CD14-positive monocyte (primary cell): ENCODE results near the gene B2M. TPM values are rescaled to one million over a fixed set of nuclear protein-coding genes. Genes with fewer than 3 reads are reported as not detected.

Experiments
- DNase-seq, 3 donors: peaks; one replicate each; pipeline ENCODE4 v3.0.0-alpha.2; 2011 to 2022
- H2AFZ ChIP-seq: 2 replicates; pipeline ENCODE4 v1.6.0; 2012; ENCODE audit warnings: mild to moderate bottlenecking, low read depth, low read length, inconsistent platforms; ENCODE audit not compliant: insufficient read depth, poor library complexity, severe bottlenecking
- H3K27ac ChIP-seq, 2 donors: 1 replicate in 1 of 2; 2 replicates in 1 of 2; pipeline ENCODE4 v1.5.1; 2012 to 2013; ENCODE audit warnings: low read length in 2 of 2, control low read depth in 1 of 2, inconsistent platforms in 1 of 2, low read depth in 1 of 2, mild to moderate bottlenecking in 1 of 2
- H3K27me3 ChIP-seq, 2 donors: one replicate each; pipeline versions ENCODE4 v1.6.0 to v1.6.1; 2011 to 2013; ENCODE audit warnings: low read length in 2 of 2; ENCODE audit not compliant: control insufficient read depth in 2 of 2, insufficient read depth in 2 of 2
- H3K36me3 ChIP-seq, 2 donors: replicated peaks in 1 of 2; 1 replicate in 1 of 2; 2 replicates in 1 of 2; pipeline versions ENCODE4 v1.5.1 to v1.6.1; 2012 to 2013; ENCODE audit warnings: low read length in 2 of 2, control low read depth in 1 of 2, inconsistent platforms in 1 of 2, mild to moderate bottlenecking in 1 of 2; ENCODE audit not compliant: insufficient read depth in 2 of 2, control insufficient read depth in 1 of 2
- H3K4me1 ChIP-seq, 2 donors: 1 replicate in 1 of 2; 2 replicates in 1 of 2; pipeline versions ENCODE4 v1.5.1 to v1.6.1; 2012 to 2013; ENCODE audit warnings: low read length in 2 of 2, control low read depth in 1 of 2, inconsistent platforms in 1 of 2, mild to moderate bottlenecking in 1 of 2, moderate library complexity in 1 of 2; ENCODE audit not compliant: insufficient read depth in 2 of 2, control insufficient read depth in 1 of 2
- H3K4me2 ChIP-seq: replicated peaks from 2 replicates; pipeline ENCODE3; 2012; ENCODE audit warnings: low read length, moderate library complexity, mild to moderate bottlenecking; ENCODE audit not compliant: poor library complexity, severe bottlenecking; ENCODE audit errors: extremely low read depth
- H3K4me3 ChIP-seq, 3 experiments: fragments of 200-600 bp in 1 of 3; sonication (generic) in 1 of 3; replicated peaks in 1 of 3; 1 replicate in 2 of 3; 2 replicates in 1 of 3; pipeline ENCODE4 v1.5.1; 2011 to 2013; ENCODE audit warnings: low read length in 3 of 3, mild to moderate bottlenecking in 3 of 3, control low read depth in 2 of 3, low read depth in 2 of 3, inconsistent platforms in 1 of 3, moderate library complexity in 1 of 3
- H3K79me2 ChIP-seq: 2 replicates; pipeline ENCODE4 v1.6.0; 2012; ENCODE audit warnings: mild to moderate bottlenecking, control low read depth, inconsistent platforms, low read length, moderate library complexity; ENCODE audit not compliant: insufficient read depth
- H3K9ac ChIP-seq: 2 replicates; pipeline ENCODE4 v1.6.0; 2017; ENCODE audit warnings: low read length, mild to moderate bottlenecking; ENCODE audit not compliant: insufficient read depth, poor library complexity, severe bottlenecking
- H3K9me3 ChIP-seq, 2 donors: replicated peaks in 1 of 2; 1 replicate in 1 of 2; 2 replicates in 1 of 2; pipeline versions ENCODE4 v1.5.1 to v1.6.1; 2012 to 2013; ENCODE audit warnings: low read length in 2 of 2, control low read depth in 1 of 2; ENCODE audit not compliant: control insufficient read depth in 1 of 2, insufficient read depth in 1 of 2
- H4K20me1 ChIP-seq: 2 replicates; pipeline ENCODE4 v1.6.0; 2012; ENCODE audit warnings: mild to moderate bottlenecking, low read length, control low read depth, moderate library complexity; ENCODE audit not compliant: insufficient read depth
- H3K27ac Mint-ChIP-seq, 7 donors: one replicate each; pipeline ENCODE4 v1.8.0; 2020; ENCODE audit warnings: mild to moderate bottlenecking in 7 of 7, mixed read lengths in 7 of 7, moderate library complexity in 6 of 7, inconsistent platforms in 2 of 7
- H3K27me3 Mint-ChIP-seq, 3 donors: one replicate each; pipeline ENCODE4 v1.8.0; 2021 to 2022; ENCODE audit warnings: low read depth in 3 of 3, mild to moderate bottlenecking in 3 of 3, mixed read lengths in 3 of 3, moderate library complexity in 3 of 3, inconsistent platforms in 1 of 3
- H3K36me3 Mint-ChIP-seq, 2 donors: one replicate each; pipeline ENCODE4 v1.8.0; 2020; ENCODE audit warnings: mixed read lengths in 2 of 2, inconsistent platforms in 1 of 2, mild to moderate bottlenecking in 1 of 2
- H3K4me1 Mint-ChIP-seq: one replicate; pipeline ENCODE4 v1.8.0; 2020; ENCODE audit warnings: mild to moderate bottlenecking, mixed read lengths
- H3K4me3 Mint-ChIP-seq, 2 donors: one replicate each; pipeline ENCODE4 v1.8.0; 2020; ENCODE audit warnings: mild to moderate bottlenecking in 2 of 2, mixed read lengths in 2 of 2, moderate library complexity in 1 of 2
- H3K9me3 Mint-ChIP-seq, 7 donors: one replicate each; pipeline ENCODE4 v1.8.0; 2020 to 2022; ENCODE audit warnings: mixed read lengths in 7 of 7, mild to moderate bottlenecking in 6 of 7, moderate library complexity in 6 of 7, inconsistent platforms in 2 of 7
- CTCF ChIP-seq: fragments of 200-600 bp; IDR thresholded peaks from one replicate; pipeline ENCODE4 v1.8.0; 2022; ENCODE audit warnings: antibody characterized with exemption, mild to moderate bottlenecking
- WGBS: methylation state at CpG from one replicate; pipeline ENCODE4 v1.1.5; 2013; ENCODE audit warnings: missing lambda C conversion rate; ENCODE audit not compliant: insufficient coverage; 5-methylcytosine and 5-hydroxymethylcytosine counted together
- intact Hi-C, 2 donors: fragments of 100-400 bp; cut with micrococcal nuclease; formaldehyde crosslinking; loops; one replicate each; pipeline versions ENCODE4 v1.15.0 to v1.15.1; 2023
- polyA plus RNA-seq, 3 donors: library from polyadenylated mRNA; depleted of rRNA in 1 of 3; unstranded in 2 of 3; stranded (reverse) in 1 of 3; fragments of 300-500 nt in 2 of 3; fragments of >200 nt in 1 of 3; fragmentation: Illumina TruSeq in 2 of 3; gene quantifications; 1 replicate in 2 of 3; 2 replicates in 1 of 3; pipeline ENCODE4 v1.2.3, GENCODE V29; 2012 to 2021

The B2M gene
- polyA plus RNA-seq, 3 donors, result 17,356 to 28,278 (median 28,259) TPM

- Histone ChIP-seq H3K27me3 (no peaks in the 10 kb centered on the region), H3K36me3 (peaks cover 0 to 1% of the 10 kb centered on the region in 2 donors), H3K79me2 (peaks cover 29% of the 10 kb centered on the region), H3K4me3 (no peak overlapping the region), H3K27ac (no peak overlapping the region), H3K4me1 (peaks cover 6 to 14% of the 10 kb centered on the region in 2 donors), H2AFZ (no peak overlapping the region), H3K9ac (no peak overlapping the region), H4K20me1 (peaks cover 7% of the 10 kb centered on the region), H3K9me3 (peaks cover 6 to 13% of the 10 kb centered on the region in 2 donors), H3K4me2 (no peak overlapping the region)
- Mint-ChIP-seq H3K4me3 (no peak overlapping the region), H3K27ac (peak overlapping the region in 2 of 7 donors; percentile 37 to 46), H3K36me3 (peaks cover 16 to 25% of the 10 kb centered on the region in 2 donors), H3K4me1 (peaks cover 15% of the 10 kb centered on the region), H3K9me3 (peaks cover 17 to 31% (median 27%) of the 10 kb centered on the region in 7 donors), H3K27me3 (peaks cover 4 to 5% (median 5%) of the 10 kb centered on the region in 3 donors)
- 100% methylated on average over 1 of the region's 2 CpGs for WGBS
- no peak for DNase-seq
- TF ChIP-seq CTCF, result no peak
- intact Hi-C loops, result no loop called here
Measured at GRCh38 chr15:44706946-44707636, 4.2 kb upstream of the B2M start.

- Histone ChIP-seq H3K4me2 (peak overlapping the region; percentile 73), H2AFZ (no peak overlapping the region), H3K4me1 (peaks cover 25 to 36% of the 10 kb centered on the region in 2 donors), H3K27ac (peak overlapping the region; percentile 99 to 100), H3K79me2 (peaks cover 62% of the 10 kb centered on the region), H3K9ac (peak overlapping the region; percentile 100), H3K36me3 (peaks cover 19 to 20% of the 10 kb centered on the region in 2 donors), H3K9me3 (no peaks in the 10 kb centered on the region), H3K27me3 (no peaks in the 10 kb centered on the region), H4K20me1 (peaks cover 41% of the 10 kb centered on the region), H3K4me3 (peak overlapping the region; percentile 63 to 100 (median 96))
- peaks cover 44 to 50% of the 10 kb centered on the region in 2 donors for H3K36me3 Mint-ChIP-seq
- WGBS, result 0% methylated on average over 1 of the region's 11 CpGs
- peaks cover 2 to 9% (median 4%) of the 10 kb centered on the region in 3 donors for H3K27me3 Mint-ChIP-seq
- peak; percentile 88 to 92 (median 91) for DNase-seq
- intact Hi-C loops, result loop anchor here (2.0 kb wide), 3 partner anchors 18 to 48 kb away; partner anchors contain the start of genes SPG11 (in 2 of the 2) and TRIM69 (in 1 of the 2)
- H3K9me3 Mint-ChIP-seq, result peaks cover 2 to 15% (median 6%) of the 10 kb centered on the region in 7 donors
- peaks cover 31% of the 10 kb centered on the region for H3K4me1 Mint-ChIP-seq
- peak overlapping the region; percentile 98 to 100 for H3K4me3 Mint-ChIP-seq
- H3K27ac Mint-ChIP-seq, result peak overlapping the region; percentile 99 to 100 (median 100)
- TF ChIP-seq CTCF, result peak; percentile 42
Measured at GRCh38 chr15:44710236-44711095, 851 bp upstream of the B2M start.
